Cardiac muscle cell (in vitro differentiated cells and primary cell): ENCODE results near the gene PPTC7. TPM values are rescaled to one million over a fixed set of nuclear protein-coding genes. Genes with fewer than 3 reads are reported as not detected.

ENCODE experiments used
- DNase-seq, 2 donors: peaks; one replicate each; pipeline versions ENCODE4 v3.0.0 to v3.0.0-alpha.2; 2010 to 2017; ENCODE audit warnings: low read depth in 1 of 2, low spot score in 1 of 2
- H3K27ac ChIP-seq: fragments of 200-600 bp; sonication (generic); 2 replicates; pipeline ENCODE4 v1.5.1; 2016
- H3K27me3 ChIP-seq: fragments of 200-600 bp; sonication (generic); 2 replicates; pipeline ENCODE4 v1.6.0; 2016; ENCODE audit warnings: control low read depth
- H3K36me3 ChIP-seq: fragments of 200-600 bp; sonication (generic); 2 replicates; pipeline ENCODE4 v1.5.1; 2016; ENCODE audit warnings: control low read depth
- H3K4me1 ChIP-seq: fragments of 200-600 bp; sonication (generic); 2 replicates; pipeline ENCODE4 v1.8.1; 2017; ENCODE audit warnings: low read depth, mild to moderate bottlenecking, mixed run types
- H3K4me3 ChIP-seq: fragments of 200-600 bp; sonication (generic); 2 replicates; pipeline ENCODE4 v1.5.1; 2016; ENCODE audit warnings: mild to moderate bottlenecking
- H3K9me3 ChIP-seq: fragments of 200-600 bp; sonication (generic); 2 replicates; pipeline ENCODE4 v1.5.1; 2017; ENCODE audit warnings: low read depth, mild to moderate bottlenecking, control low read depth
- CTCF ChIP-seq: IDR thresholded peaks from 2 replicates; pipeline ENCODE4 v1.5.1; 2012; ENCODE audit warnings: low read depth, mild to moderate bottlenecking, low read length
- polyA plus RNA-seq: library from polyadenylated mRNA; unstranded; fragments of >200 nt; fragmentation: Nextera tagmentation; extraction: Ambion mirVana; gene quantifications from 2 replicates; pipeline ENCODE4 v1.2.1, GENCODE V29; 2016
- total RNA-seq: library from RNA; depleted of rRNA; stranded (reverse); fragments of >200 nt; gene quantifications from 2 replicates; pipeline ENCODE4 v1.2.3, GENCODE V29; 2016

Gene PPTC7
- total and polyA plus RNA-seq, 2 experiments from 2014 or later, result 16.3 to 21.7 TPM

GRCh38 chr12:110543965-110544364 is 39.2 kb downstream of the PPTC7 start:
- Histone ChIP-seq H3K36me3 (peaks cover 3% of the 10 kb centered on the region), H3K4me3 (no peak overlapping the region), H3K9me3 (no peaks in the 10 kb centered on the region), H3K4me1 (peaks cover 40% of the 10 kb centered on the region), H3K27ac (peak overlapping the region; percentile 66), H3K27me3 (no peaks in the 10 kb centered on the region)
- DNase-seq, result no peak
- TF ChIP-seq CTCF, result no peak

GRCh38 chr12:110543252-110543959 is 39.7 kb downstream of the PPTC7 start:
- TF ChIP-seq CTCF, result no peak
- peaks cover 40% of the 10 kb centered on the region for H3K4me1 ChIP-seq
- no peaks in the 10 kb centered on the region for H3K9me3 ChIP-seq
- no peaks in the 10 kb centered on the region for H3K27me3 ChIP-seq
- peaks cover 3% of the 10 kb centered on the region for H3K36me3 ChIP-seq
- peak in 1 of 2 donors; percentile 96 for DNase-seq
- H3K27ac ChIP-seq, result peak overlapping the region; percentile 66
- no peak overlapping the region for H3K4me3 ChIP-seq

GRCh38 chr12:110540048-110540447 is 43.1 kb downstream of the PPTC7 start:
- Histone ChIP-seq H3K4me3 (no peak overlapping the region), H3K4me1 (peaks cover 66% of the 10 kb centered on the region), H3K9me3 (no peaks in the 10 kb centered on the region), H3K36me3 (peaks cover 4% of the 10 kb centered on the region), H3K27me3 (no peaks in the 10 kb centered on the region), H3K27ac (peak overlapping the region; percentile 83)
- TF ChIP-seq CTCF, result no peak
- no peak for DNase-seq

- H3K9me3 ChIP-seq, result no peaks in the 10 kb centered on the region
- peak overlapping the region; percentile 83 for H3K27ac ChIP-seq
- H3K4me1 ChIP-seq, result peaks cover 74% of the 10 kb centered on the region
- H3K4me3 ChIP-seq, result no peak overlapping the region
- no peaks in the 10 kb centered on the region for H3K27me3 ChIP-seq
- no peak for DNase-seq
- no peak for TF ChIP-seq CTCF
- H3K36me3 ChIP-seq, result peaks cover 4% of the 10 kb centered on the region
These were observed 44.1 kb downstream of the PPTC7 start for GRCh38 chr12:110538869-110539622.

- Histone ChIP-seq H3K4me3 (no peak overlapping the region), H3K9me3 (no peaks in the 10 kb centered on the region), H3K27me3 (no peaks in the 10 kb centered on the region), H3K4me1 (peaks cover 69% of the 10 kb centered on the region), H3K27ac (peak overlapping the region; percentile 83), H3K36me3 (peaks cover 4% of the 10 kb centered on the region)
- DNase-seq, result peak in 1 of 2 donors; percentile 78
- no peak for TF ChIP-seq CTCF
These were observed 45.3 kb downstream of the PPTC7 start for GRCh38 chr12:110537605-110538409.
